A549 treated with Mapracorat at 1 μM for 4 hours (cell line): Measurements from ENCODE around the gene PPP3CB. TPM values are rescaled to one million over a fixed set of nuclear protein-coding genes. Genes with fewer than 3 reads are reported as not detected.

Experiments used
- total RNA-seq: library from RNA; stranded (reverse); fragments of 200-300 nt; extraction: Qiagen RNA extraction; gene quantifications from 5 replicates; pipeline ENCODE4 v1.2.3, GENCODE V29; 2022

PPP3CB gene
- 15.1 to 17.5 TPM (median 16.3 TPM) in 5 replicates for total RNA-seq

GRCh38 chr10:73495884-73496674 lies at the start of gene PPP3CB:
TSS of gene PPP3CB (minus strand) at chr10:73496024. CDS start at chr10:73495889, 135 bp downstream.

GRCh38 chr10:73433538-73433867 lies 62.3 kb downstream of the PPP3CB start, which contains the start of gene MSS51:
TSS of gene MSS51 (minus strand) at chr10:73433561. CDS start at chr10:73428284, 5,277 bp downstream.

GRCh38 chr10:73413528-73414229 lies 82.1 kb downstream of the PPP3CB start, which contains the start of gene ANXA7:
TSS of gene ANXA7 (minus strand) at chr10:73414058. CDS start at chr10:73400856, 13,202 bp downstream.

Other genes starting within 250 kb of the PPP3CB start
- 50.2 to 51.9 TPM (median 50.7 TPM) in 5 replicates for gene DNAJC9, start 248.8 kb downstream of the PPP3CB start, total RNA-seq
- gene MRPS16, start 243.4 kb downstream of the PPP3CB start, total RNA-seq: 137 to 186 TPM (median 171 TPM) in 5 replicates
- 0.07 to 0.22 TPM (median 0.13 TPM) in 5 replicates for gene CFAP70, start 137.2 kb downstream of the PPP3CB start, total RNA-seq
- gene ANXA7, start 82.0 kb downstream of the PPP3CB start, total RNA-seq: 107 to 114 TPM (median 113 TPM) in 5 replicates
- 0.36 to 0.80 TPM (median 0.38 TPM) in 5 replicates for gene MSS51, start 62.5 kb downstream of the PPP3CB start, total RNA-seq
- 7.9 to 13.2 TPM (median 11.5 TPM) in 5 replicates for gene USP54, start 95.3 kb upstream of the PPP3CB start, total RNA-seq
- gene MYOZ1, start 145.4 kb upstream of the PPP3CB start, total RNA-seq: not detected in 5 replicates
- not detected in 5 replicates for gene SYNPO2L, start 160.0 kb upstream of the PPP3CB start, total RNA-seq
- 1.9 to 3.1 TPM (median 1.9 TPM) in 5 replicates for gene AGAP5, start 202.1 kb upstream of the PPP3CB start, total RNA-seq
- 44.7 to 57.9 TPM (median 56.7 TPM) in 5 replicates for gene SEC24C, start 248.3 kb upstream of the PPP3CB start, total RNA-seq